Fibroblast of lung (primary cell): Measurements from ENCODE around the gene RPUSD3. TPM values are rescaled to one million over a fixed set of nuclear protein-coding genes. Genes with fewer than 3 reads are reported as not detected.

Experiments
- DNase-seq, 2 donors: peaks; one replicate each; pipeline versions ENCODE4 v3.0.0 to v3.0.0-alpha.2; 2010; ENCODE audit warnings: low read depth in 2 of 2
- H2AFZ ChIP-seq: 2 replicates; pipeline ENCODE4 v1.5.1; 2012; ENCODE audit warnings: low read length, control low read depth, inconsistent platforms
- H3K27ac ChIP-seq: 2 replicates; pipeline ENCODE4 v1.5.1; 2011; ENCODE audit warnings: low read length, control low read depth; ENCODE audit not compliant: insufficient read depth
- H3K27me3 ChIP-seq: 2 replicates; pipeline ENCODE4 v1.5.1; 2011; ENCODE audit warnings: mild to moderate bottlenecking, low read length; ENCODE audit not compliant: control insufficient read depth, insufficient read depth
- H3K36me3 ChIP-seq: 2 replicates; pipeline ENCODE4 v1.5.1; 2011; ENCODE audit warnings: low read length; ENCODE audit not compliant: control insufficient read depth, insufficient read depth
- H3K4me1 ChIP-seq: 2 replicates; pipeline ENCODE4 v1.5.1; 2011; ENCODE audit warnings: low read length; ENCODE audit not compliant: control insufficient read depth, insufficient read depth; ENCODE audit errors: extremely low read depth
- H3K4me2 ChIP-seq: 2 replicates; pipeline ENCODE4 v1.5.1; 2011; ENCODE audit warnings: low read length, control low read depth; ENCODE audit not compliant: insufficient read depth; ENCODE audit errors: extremely low read depth
- H3K4me3 ChIP-seq, 4 experiments: fragments of 200-600 bp in 1 of 4; sonication (generic) in 1 of 4; replicated peaks in 1 of 4; 2 replicates each; pipeline ENCODE4 v1.5.1; 2011 to 2016; ENCODE audit warnings: low read length in 4 of 4, low read depth in 3 of 4, mild to moderate bottlenecking in 3 of 4, control low read depth in 2 of 4, inconsistent platforms in 1 of 4, mixed read lengths in 1 of 4; ENCODE audit not compliant: insufficient read depth in 1 of 4; ENCODE audit errors: control extremely low read depth in 1 of 4
- H3K79me2 ChIP-seq: 2 replicates; pipeline ENCODE4 v1.5.1; 2012; ENCODE audit warnings: mild to moderate bottlenecking, low read length, inconsistent platforms; ENCODE audit not compliant: control insufficient read depth, insufficient read depth
- H3K9ac ChIP-seq: 2 replicates; pipeline ENCODE4 v1.5.1; 2011; ENCODE audit warnings: mild to moderate bottlenecking, low read length, control low read depth; ENCODE audit not compliant: insufficient read depth
- H3K9me3 ChIP-seq: 2 replicates; pipeline ENCODE4 v1.5.1; 2012; ENCODE audit warnings: low read depth, low read length; ENCODE audit not compliant: control insufficient read depth, insufficient read depth
- H4K20me1 ChIP-seq: 2 replicates; pipeline ENCODE4 v1.5.1; 2011; ENCODE audit warnings: low read length; ENCODE audit not compliant: control insufficient read depth, insufficient read depth; ENCODE audit errors: extremely low read depth
- EZH2 ChIP-seq: IDR thresholded peaks from 2 replicates; pipeline ENCODE4 v1.5.1; 2012; ENCODE audit warnings: low read length, control low read depth, mild to moderate bottlenecking; ENCODE audit errors: missing control alignments
- polyA plus RNA-seq, 2 donors: library from polyadenylated mRNA; depleted of rRNA in 1 of 2; stranded (reverse) in 1 of 2; unstranded in 1 of 2; fragments of >200 nt; gene quantifications; 2 replicates each; pipeline ENCODE4 v1.2.1, GENCODE V29; 2011 to 2012; ENCODE audit warnings: missing spikeins in 1 of 2
- total RNA-seq: library from RNA; depleted of rRNA; stranded (reverse); fragments of >200 nt; gene quantifications from 2 replicates; pipeline ENCODE4 v1.2.1, GENCODE V29; 2014
- TF ChIP-seq, protein P1 (sequence below), 2 donors: IDR thresholded peaks in 1 of 2; conservative IDR thresholded peaks in 1 of 2; 1 replicate in 1 of 2; 2 replicates in 1 of 2; pipeline ENCODE4 v1.5.1; 2011 to 2012; ENCODE audit warnings: low read length in 2 of 2, control low read depth in 1 of 2, inconsistent platforms in 1 of 2, low read depth in 1 of 2, mild to moderate bottlenecking in 1 of 2

RPUSD3 gene
- total and polyA plus RNA-seq, 2 donors (not counting 1 experiment from before 2014, with no cell fraction given): 17.3 to 22.1 TPM

- Histone ChIP-seq H3K27ac (no peak overlapping the region), H3K36me3 (no peaks in the 10 kb centered on the region), H3K9me3 (no peaks in the 10 kb centered on the region), H3K9ac (no peak overlapping the region), H3K4me3 (no peak overlapping the region), H3K4me1 (no peaks in the 10 kb centered on the region), H3K4me2 (no peak overlapping the region), H2AFZ (no peak overlapping the region), H3K27me3 (no peaks in the 10 kb centered on the region), H3K79me2 (no peaks in the 10 kb centered on the region), H4K20me1 (no peaks in the 10 kb centered on the region)
- DNase-seq: no peak
- TF ChIP-seq, protein P1, sequence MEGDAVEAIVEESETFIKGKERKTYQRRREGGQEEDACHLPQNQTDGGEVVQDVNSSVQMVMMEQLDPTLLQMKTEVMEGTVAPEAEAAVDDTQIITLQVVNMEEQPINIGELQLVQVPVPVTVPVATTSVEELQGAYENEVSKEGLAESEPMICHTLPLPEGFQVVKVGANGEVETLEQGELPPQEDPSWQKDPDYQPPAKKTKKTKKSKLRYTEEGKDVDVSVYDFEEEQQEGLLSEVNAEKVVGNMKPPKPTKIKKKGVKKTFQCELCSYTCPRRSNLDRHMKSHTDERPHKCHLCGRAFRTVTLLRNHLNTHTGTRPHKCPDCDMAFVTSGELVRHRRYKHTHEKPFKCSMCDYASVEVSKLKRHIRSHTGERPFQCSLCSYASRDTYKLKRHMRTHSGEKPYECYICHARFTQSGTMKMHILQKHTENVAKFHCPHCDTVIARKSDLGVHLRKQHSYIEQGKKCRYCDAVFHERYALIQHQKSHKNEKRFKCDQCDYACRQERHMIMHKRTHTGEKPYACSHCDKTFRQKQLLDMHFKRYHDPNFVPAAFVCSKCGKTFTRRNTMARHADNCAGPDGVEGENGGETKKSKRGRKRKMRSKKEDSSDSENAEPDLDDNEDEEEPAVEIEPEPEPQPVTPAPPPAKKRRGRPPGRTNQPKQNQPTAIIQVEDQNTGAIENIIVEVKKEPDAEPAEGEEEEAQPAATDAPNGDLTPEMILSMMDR (conservative IDR thresholded peaks at IDR 0.05 in 1 of 2, IDR thresholded peaks at IDR 0.05 in 1 of 2; ENCODE audit: low read depth in 1 of 2, low read length in 2 of 2): no peak
- no peak for TF ChIP-seq EZH2
These were observed 23.3 kb downstream of the RPUSD3 start for GRCh38 chr3:9820543-9820942.

GRCh38 chr3:9818666-9819335 lies 25.0 kb downstream of the RPUSD3 start:
- no peaks in the 10 kb centered on the region for H3K9me3 ChIP-seq
- H3K27me3 ChIP-seq: no peaks in the 10 kb centered on the region
- H3K79me2 ChIP-seq: no peaks in the 10 kb centered on the region
- H3K4me1 ChIP-seq: no peaks in the 10 kb centered on the region
- H3K27ac ChIP-seq: no peak overlapping the region
- H4K20me1 ChIP-seq: no peaks in the 10 kb centered on the region
- no peak overlapping the region for H3K4me3 ChIP-seq
- no peak for TF ChIP-seq EZH2
- TF ChIP-seq, protein P1 (conservative IDR thresholded peaks at IDR 0.05 in 1 of 2, IDR thresholded peaks at IDR 0.05 in 1 of 2; ENCODE audit: low read depth in 1 of 2, low read length in 2 of 2): no peak
- H3K4me2 ChIP-seq: no peak overlapping the region
- H3K36me3 ChIP-seq: no peaks in the 10 kb centered on the region
- no peak overlapping the region for H2AFZ ChIP-seq
- no peak for DNase-seq
- no peak overlapping the region for H3K9ac ChIP-seq

- Histone ChIP-seq H3K36me3 (no peaks in the 10 kb centered on the region), H3K27me3 (no peaks in the 10 kb centered on the region), H3K4me1 (no peaks in the 10 kb centered on the region), H3K4me2 (no peak overlapping the region), H3K9me3 (no peaks in the 10 kb centered on the region), H4K20me1 (no peaks in the 10 kb centered on the region), H3K27ac (no peak overlapping the region), H3K79me2 (no peaks in the 10 kb centered on the region), H3K9ac (no peak overlapping the region), H3K4me3 (no peak overlapping the region), H2AFZ (no peak overlapping the region)
- TF ChIP-seq, protein P1 (conservative IDR thresholded peaks at IDR 0.05 in 1 of 2, IDR thresholded peaks at IDR 0.05 in 1 of 2; ENCODE audit: low read depth in 1 of 2, low read length in 2 of 2): no peak
- TF ChIP-seq EZH2: no peak
- DNase-seq: peak in 1 of 2 donors; percentile 41
These were observed 26.4 kb downstream of the RPUSD3 start for GRCh38 chr3:9817436-9817835.
